Measurements from ENCODE around the gene ATRX.

- TF ChIP-seq CTCF (IDR thresholded peaks at IDR 0.05 in 2 of 3, conservative IDR thresholded peaks at IDR 0.05 in 1 of 3; ENCODE audit: borderline replicate concordance in 1 of 3, insufficient read depth in 1 of 3, low read depth in 2 of 3, low read length in 2 of 3) (no peak), POLR2AphosphoS5 (IDR thresholded peaks at IDR 0.05; ENCODE audit: low read depth, low read length) (no peak), RAD21 (IDR thresholded peaks at IDR 0.05; ENCODE audit: low read depth) (no peak), SIN3A (IDR thresholded peaks at IDR 0.05; ENCODE audit: low read depth) (no peak), SP1 (IDR thresholded peaks at IDR 0.05; ENCODE audit: low read depth) (no peak)
Measured at GRCh38 chrX:77776659-77777058, 9.4 kb downstream of the ATRX start.
